Lung (tissue), 12 donors: ENCODE data around the gene ARF6. TPM values are rescaled to one million over a fixed set of nuclear protein-coding genes. Genes with fewer than 3 reads are reported as not detected.
A peak's percentile ranks its signal among the peaks of the same experiment; 100 is the strongest.

Source experiments
- ATAC-seq: fragments of 200-7000 bp; cut with Tn5 transposase; one replicate; pipeline ENCODE4 v1.9.1; 2020; ENCODE audit warnings: moderate number of reproducible peaks; ENCODE audit not compliant: insufficient read depth, low FRiP score
- DNase-seq, 3 donors: peaks; one replicate each; pipeline ENCODE4 v3.0.0-alpha.2; 2013 to 2017
- H3K27ac ChIP-seq, 2 donors: one replicate each; pipeline ENCODE4 v1.5.1; 2013; ENCODE audit warnings: mild to moderate bottlenecking in 2 of 2, moderate library complexity in 2 of 2, control low read depth in 1 of 2, inconsistent platforms in 1 of 2, low read depth in 1 of 2, low read length in 1 of 2
- H3K27me3 ChIP-seq, 3 donors: one replicate each; pipeline ENCODE4 v1.5.1; 2013; ENCODE audit warnings: low read length in 2 of 3; ENCODE audit not compliant: control insufficient read depth in 3 of 3, insufficient read depth in 3 of 3
- H3K36me3 ChIP-seq, 4 donors: one replicate each; pipeline ENCODE4 v1.5.1; 2013; ENCODE audit warnings: low read length in 4 of 4, mild to moderate bottlenecking in 1 of 4, moderate library complexity in 1 of 4; ENCODE audit not compliant: control insufficient read depth in 4 of 4, insufficient read depth in 4 of 4
- H3K4me1 ChIP-seq, 5 donors: one replicate each; pipeline ENCODE4 v1.5.1; 2013; ENCODE audit warnings: low read length in 5 of 5, mild to moderate bottlenecking in 2 of 5, moderate library complexity in 1 of 5; ENCODE audit not compliant: control insufficient read depth in 5 of 5, insufficient read depth in 5 of 5
- H3K4me3 ChIP-seq: one replicate; pipeline ENCODE4 v1.5.1; 2013; ENCODE audit warnings: mild to moderate bottlenecking, control low read depth, moderate library complexity
- H3K9ac ChIP-seq, 2 donors: one replicate each; pipeline ENCODE4 v1.5.1; 2013; ENCODE audit warnings: low read length in 2 of 2, control low read depth in 1 of 2; ENCODE audit not compliant: insufficient read depth in 1 of 2
- H3K9me3 ChIP-seq, 4 donors: one replicate each; pipeline ENCODE4 v1.5.1; 2013; ENCODE audit warnings: low read length in 3 of 4, mild to moderate bottlenecking in 1 of 4, moderate library complexity in 1 of 4; ENCODE audit not compliant: control insufficient read depth in 4 of 4, insufficient read depth in 3 of 4
- CTCF ChIP-seq: IDR thresholded peaks from 2 replicates; pipeline ENCODE4 v1.5.1; 2012; ENCODE audit warnings: mild to moderate bottlenecking; ENCODE audit errors: control extremely low read depth, extremely low read depth
- WGBS, 2 donors: extraction: QIAGEN DNeasy Blood & Tissue Kit; methylation state at CpG; one replicate each; pipeline ENCODE4 v1.1.7; 2013; 5-methylcytosine and 5-hydroxymethylcytosine counted together
- polyA plus RNA-seq, 2 donors: library from polyadenylated mRNA; stranded (reverse); fragments of 200-250 nt; gene quantifications; one replicate each; pipeline ENCODE4 v1.2.1, GENCODE V29; 2013
- total RNA-seq, 2 donors: library from RNA; depleted of rRNA in 1 of 2; stranded (reverse); fragments of >200 nt in 1 of 2; gene quantifications; one replicate each; pipeline ENCODE4 v1.2.1, GENCODE V29; 2014 to 2021
- donor health status: control.
- donor health status: control.
- donor health status: Bipolar disorder and iron deficiency.
- donor health status: healthy.
- donor health status: DM: yes; HTN: yes; CAD: no.

The ARF6 gene
- total and polyA plus RNA-seq, 4 donors, result 25.4 to 58.9 (median 46.6) TPM

GRCh38 chr14:49879646-49880204 lies 13.2 kb upstream of the ARF6 start:
- no peaks in the 10 kb centered on the region for H3K27me3 ChIP-seq
- H3K27ac ChIP-seq, result no peak overlapping the region
- H3K9ac ChIP-seq, result no peak overlapping the region
- TF ChIP-seq CTCF, result peak; percentile 38
- DNase-seq, result peak in 2 of 3 donors; percentile 40 to 48
- WGBS, 2 donors, result 66 to 73% methylated on average over 8 of the region's 8 CpGs
- no peaks in the 10 kb centered on the region for H3K4me1 ChIP-seq
- peak; percentile 77 for ATAC-seq
- H3K9me3 ChIP-seq, result no peaks in the 10 kb centered on the region
- H3K4me3 ChIP-seq, result no peak overlapping the region
- H3K36me3 ChIP-seq, result no peaks in the 10 kb centered on the region

DNA sequence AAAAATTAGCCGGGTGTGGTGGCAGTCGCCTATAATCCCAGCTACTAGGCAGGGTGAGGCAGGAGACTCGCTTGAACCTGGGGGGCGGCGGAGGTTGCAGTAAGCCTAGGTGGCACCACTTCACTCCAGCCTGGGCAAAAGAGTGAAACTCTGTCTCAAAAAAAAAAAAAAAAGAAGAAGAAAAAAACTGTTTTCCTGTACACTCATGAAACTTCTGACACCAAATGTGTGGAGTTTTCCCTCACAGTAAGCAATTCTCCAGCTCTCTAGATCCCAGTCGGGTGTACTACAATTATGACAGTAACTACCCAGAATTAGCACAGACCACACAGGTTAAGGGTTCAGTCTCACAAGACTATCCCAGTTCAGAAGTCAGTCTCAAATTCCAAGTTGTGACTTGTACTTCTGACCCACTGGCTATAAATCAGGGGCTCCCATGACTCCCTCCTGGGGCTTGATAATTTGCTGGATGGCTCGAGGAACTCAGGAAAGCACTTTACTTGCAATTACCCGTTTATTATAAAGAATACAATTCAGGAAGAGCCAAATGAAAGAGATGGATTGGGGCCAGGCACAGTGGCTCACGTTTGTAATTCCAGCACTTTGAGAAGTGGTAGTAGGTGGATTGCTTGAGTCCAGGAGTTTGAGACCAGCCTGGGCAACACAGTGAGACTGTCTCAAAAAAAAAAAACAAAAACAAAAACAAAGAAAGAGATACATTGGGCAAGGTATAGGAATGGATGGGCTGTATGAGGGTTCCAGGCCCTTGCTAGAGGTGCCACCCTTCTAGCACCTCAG lies 12.4 kb upstream of the ARF6 start:
- Histone ChIP-seq H3K27me3 (no peaks in the 10 kb centered on the region), H3K36me3 (no peaks in the 10 kb centered on the region), H3K9me3 (no peaks in the 10 kb centered on the region), H3K9ac (no peak overlapping the region), H3K27ac (no peak overlapping the region), H3K4me1 (no peaks in the 10 kb centered on the region), H3K4me3 (no peak overlapping the region)
- no peak for ATAC-seq
- no peak for TF ChIP-seq CTCF
- 64 to 65% methylated on average over 9 of the region's 9 CpGs for WGBS, 2 donors
- no peak for DNase-seq

DNA sequence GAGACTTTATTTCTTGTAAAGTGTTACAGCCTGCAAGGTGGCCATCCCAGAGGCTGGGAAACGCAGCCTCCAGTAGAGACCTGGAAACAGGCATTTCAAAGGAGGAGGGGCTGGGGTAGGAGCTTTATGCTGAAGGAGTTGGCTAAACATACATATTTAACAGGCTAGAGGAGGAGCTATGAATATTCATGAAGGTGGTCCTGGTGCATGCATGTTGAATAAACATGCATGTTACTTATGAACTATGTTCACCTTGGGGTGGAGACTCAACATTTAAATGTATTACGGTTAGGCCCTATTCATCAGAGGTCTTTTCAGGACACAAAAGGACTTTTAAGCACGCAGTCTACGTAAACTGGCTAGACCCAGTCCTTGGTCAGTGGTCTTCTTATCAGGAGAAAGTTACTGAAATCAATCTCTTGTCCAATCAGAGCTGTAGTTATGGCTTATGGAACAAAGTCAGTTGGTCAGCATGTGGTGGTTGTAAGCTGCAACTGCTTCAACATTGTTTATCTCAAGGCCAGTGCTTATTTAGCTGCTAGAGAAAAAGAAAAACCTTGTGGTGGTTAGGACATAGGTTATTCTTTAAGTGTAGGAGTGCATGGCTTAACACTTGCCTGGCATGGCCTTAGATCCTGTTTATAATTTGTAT lies 11.4 kb upstream of the ARF6 start:
- no peak overlapping the region for H3K27ac ChIP-seq
- H3K4me1 ChIP-seq, result no peaks in the 10 kb centered on the region
- H3K4me3 ChIP-seq, result no peak overlapping the region
- ATAC-seq (no peak), DNase-seq (no peak)
- no peaks in the 10 kb centered on the region for H3K27me3 ChIP-seq
- no peak overlapping the region for H3K9ac ChIP-seq
- no peaks in the 10 kb centered on the region for H3K9me3 ChIP-seq
- TF ChIP-seq CTCF, result no peak
- WGBS, 2 donors, result 94 to 95% methylated on average over 4 of the region's 4 CpGs
- H3K36me3 ChIP-seq, result no peaks in the 10 kb centered on the region
